NCI-H2029 treated with DMSO at 0.1 percent for 48 hours (cell line): ENCODE data around the gene NMT2.
"Not testable (repeated sequence)": the region's sequence is repeated elsewhere in the genome, so short reads cannot be mapped to it uniquely, and the experiment has no call there.

ENCODE experiments used
- DNase-seq: peaks from one replicate; lab custom pipeline; 2025; lab: John Stamatoyannopoulos, UW

Gene NMT2

DNA sequence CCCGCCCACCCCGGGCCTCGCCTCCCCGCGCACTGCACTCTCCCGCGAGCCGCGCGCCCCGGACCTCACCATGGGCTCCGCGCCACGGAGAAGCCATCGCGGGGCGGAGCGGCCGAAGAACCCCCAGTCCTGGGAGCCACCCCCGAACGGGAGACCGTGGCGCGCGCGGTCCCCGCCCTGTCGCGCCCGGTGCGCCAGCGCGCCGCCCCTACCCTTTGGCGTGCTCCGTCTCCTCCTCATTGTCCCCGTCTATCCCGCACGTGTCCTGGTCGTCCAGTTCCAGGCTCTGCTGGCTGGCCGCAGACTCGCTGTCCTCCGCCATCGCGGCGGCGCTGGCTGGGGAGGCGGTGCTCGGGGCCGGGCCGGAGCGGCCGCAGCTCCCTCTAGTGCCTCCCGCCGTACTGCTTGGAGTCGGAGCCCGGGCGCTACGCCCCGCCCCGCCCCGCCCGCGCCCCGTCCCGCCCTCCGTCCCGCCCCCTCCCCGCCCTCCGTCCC, at the start of gene NMT2:
Gene NMT2, minus strand, starts transcription at position 403 of the 495 bp plus-strand sequence. Its CDS starts 81 bp downstream, at position 322.
- no peak for DNase-seq

DNA sequence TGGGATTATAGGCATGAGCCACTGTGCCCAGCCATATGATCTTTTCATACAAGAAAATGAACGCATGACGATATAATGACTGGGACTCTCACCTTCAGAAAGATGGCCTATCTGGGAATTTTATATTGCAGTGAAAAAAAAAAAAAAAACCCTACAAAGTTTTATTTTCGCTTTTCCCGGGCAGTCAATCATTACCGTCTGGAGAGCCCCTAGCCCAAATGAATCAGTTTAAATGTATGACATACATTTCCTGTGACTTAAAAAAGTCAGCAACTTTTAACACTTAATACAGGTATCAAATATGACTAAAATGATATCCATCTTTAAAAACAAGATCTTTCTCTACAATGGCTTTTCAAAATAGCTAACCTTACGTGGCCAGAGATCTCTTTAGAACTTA, 48.2 kb upstream of the NMT2 start:
- no peak for DNase-seq

DNA sequence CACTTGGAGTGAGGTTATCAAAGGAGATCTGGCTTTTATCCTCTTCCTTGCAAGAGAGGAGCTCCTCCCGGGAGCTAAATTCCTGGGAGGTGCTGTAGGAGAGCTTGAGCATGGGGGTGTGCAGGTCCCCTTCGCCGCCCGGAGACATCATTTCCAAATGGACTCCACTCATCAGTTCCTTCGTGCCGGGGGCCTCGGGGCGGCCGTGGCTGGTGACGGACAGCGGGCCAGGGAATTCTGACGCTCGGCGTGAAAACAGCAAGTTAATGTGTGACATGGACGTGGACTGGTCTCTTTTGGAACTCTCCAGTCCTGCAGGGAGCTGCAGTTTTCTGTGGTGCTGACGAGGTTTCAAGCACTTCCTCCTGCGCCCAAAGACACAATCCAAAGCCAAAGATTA, 45.7 kb upstream of the NMT2 start:
- DNase-seq = no peak

DNA sequence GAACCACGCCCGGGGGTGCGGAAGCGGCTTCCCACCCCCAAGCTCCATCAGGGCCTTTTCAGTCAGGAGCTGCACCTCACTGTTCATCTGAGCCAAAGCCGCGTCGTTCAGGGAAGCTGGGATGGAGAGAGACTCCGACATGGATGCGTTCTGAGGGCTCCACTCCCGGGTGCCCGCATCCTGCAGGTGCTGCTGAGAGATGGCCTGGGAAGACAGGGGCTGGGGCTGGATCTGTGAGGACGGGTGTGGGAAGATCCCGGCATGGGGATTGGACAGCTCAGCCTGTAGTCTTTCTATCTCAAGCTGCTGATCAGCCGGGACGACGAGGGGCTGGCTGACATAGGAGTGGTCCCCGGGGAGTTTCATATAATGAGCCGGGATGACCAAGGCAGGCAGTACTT, 45.0 kb upstream of the NMT2 start:
- no peak for DNase-seq

DNA sequence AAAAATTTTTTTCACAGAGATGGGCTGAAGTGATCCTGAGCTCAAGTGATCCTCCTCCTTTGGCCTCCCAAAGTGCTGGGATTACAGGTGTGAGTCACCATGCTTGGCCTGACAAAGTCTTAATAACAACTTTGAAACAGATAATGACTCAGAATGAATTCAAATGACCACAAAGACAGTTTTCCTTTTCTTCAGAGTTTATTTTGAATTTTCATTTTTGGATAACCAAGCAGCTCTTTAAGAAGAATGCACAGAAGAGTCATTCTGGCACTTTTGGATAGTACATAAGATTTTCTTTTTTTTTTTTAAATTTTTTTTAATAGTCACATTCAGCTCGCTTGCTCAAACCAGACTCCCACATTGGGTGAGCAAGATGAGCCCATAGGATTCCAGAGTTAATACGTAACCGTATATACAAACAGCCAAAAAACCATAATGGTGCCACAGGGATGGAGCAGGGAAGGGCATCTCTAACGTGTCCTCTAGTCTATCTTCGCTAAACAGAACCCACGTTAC, 43.0 kb upstream of the NMT2 start:
- no peak for DNase-seq

DNA sequence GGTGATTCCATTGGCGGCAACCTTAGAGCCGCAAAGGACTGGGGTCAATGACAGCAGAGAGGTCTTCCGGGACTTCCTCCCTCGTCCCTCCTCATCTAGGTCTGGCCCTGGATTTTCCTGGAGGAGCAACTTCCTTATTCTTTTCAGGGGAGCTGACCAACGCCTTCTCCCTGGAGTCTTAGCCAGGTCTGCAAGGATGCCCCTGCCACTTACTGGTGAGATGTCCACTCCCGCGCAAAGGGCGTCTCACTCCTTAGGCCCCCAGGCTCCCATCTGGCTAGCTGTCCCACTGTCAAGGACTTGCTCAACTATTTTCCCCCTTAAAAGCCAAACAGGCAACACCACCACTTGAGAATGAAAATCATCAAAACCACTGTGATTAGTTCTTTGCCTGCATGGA, 42.0 kb upstream of the NMT2 start:
- DNase-seq = no peak

DNA sequence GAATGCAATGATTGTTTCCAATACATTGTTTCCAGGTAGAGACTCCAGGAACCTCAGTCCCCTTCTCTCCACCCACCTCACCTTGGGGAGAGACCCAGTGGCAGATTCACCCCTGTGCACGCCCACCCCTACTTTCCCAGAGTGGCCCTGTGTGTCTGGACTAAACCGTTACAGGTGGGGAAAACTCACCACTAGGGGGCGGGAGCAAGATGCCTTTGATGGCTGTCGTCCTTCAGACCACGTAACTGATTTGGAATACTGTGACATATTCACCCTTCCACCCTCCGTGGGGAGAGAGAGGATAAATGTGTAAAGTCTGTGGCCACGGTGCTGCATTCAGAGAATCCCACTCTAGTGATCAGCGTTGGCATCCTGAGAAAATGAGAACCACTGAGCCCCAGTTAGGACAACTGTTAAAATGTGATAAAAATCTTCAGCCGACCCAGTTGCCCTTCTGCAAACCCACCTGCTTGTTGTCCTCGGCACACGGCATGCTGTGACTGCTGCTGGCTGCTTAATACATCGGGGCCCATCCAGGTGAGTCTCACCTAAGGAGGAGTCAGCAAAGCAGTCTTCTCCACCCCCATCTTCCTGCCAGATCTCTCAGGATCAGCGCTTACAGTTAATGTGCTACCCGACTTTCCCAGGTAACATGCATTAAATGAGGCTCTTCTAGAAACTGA, 41.5 kb upstream of the NMT2 start:
- DNase-seq = no peak

DNA sequence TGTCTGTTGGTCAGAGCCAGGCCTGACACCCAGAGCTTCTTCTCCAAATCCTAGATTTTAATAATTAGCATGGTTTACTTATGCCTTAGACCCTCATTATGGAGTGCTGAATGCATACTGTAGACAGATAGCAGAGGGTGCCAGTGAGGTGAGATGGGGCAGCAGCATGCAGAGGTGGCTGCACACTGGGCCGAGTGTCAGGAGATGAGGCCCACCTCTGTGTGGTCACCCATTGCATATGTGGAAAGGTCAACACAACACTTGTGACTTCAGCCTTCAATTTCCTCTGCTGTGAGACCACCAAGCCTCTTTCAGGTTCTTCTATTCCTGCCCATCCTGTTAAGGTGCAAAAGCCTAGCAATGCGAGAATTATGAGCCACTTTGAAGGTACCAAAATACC, 39.7 kb upstream of the NMT2 start:
- DNase-seq = no peak

DNA sequence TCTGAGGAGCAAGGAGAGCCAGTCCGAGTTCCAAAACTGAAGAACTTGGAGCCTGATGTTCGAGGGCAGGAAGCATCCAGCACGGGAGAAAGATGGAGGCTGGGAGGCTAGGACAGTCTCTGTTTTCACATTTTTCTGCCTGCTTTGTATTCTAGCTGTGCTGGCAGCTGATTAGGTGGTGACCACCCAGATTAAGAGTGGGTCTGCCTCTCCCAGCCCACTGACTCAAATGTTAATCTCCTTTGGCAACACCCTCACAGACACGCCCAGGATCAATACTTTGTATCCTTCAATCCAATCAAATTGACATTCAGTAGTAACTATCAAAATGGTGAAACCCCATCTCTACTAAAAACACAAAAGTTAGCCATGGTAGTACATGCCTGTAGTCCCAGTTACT, 38.9 kb upstream of the NMT2 start:
- not testable (repeated sequence) for DNase-seq

DNA sequence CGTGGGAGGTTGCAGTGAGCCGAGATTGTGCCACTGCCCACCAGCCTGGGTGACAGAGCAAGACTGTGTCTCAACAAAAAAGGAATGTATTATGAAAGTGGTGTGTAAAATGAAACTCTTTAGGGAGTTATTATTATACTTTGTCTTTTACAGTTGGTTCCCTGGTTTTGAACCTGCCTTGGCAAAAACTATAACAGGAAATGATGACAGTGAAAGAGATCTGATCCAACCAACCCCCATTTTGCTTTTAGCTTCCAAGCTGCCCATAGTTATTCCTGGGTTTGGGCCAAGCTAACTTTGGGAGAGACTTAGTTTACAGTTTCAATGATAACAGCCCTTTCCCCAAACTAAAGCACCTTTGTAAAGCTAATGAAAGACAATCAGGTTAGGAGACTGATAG, 34.1 kb upstream of the NMT2 start:
- no peak for DNase-seq

DNA sequence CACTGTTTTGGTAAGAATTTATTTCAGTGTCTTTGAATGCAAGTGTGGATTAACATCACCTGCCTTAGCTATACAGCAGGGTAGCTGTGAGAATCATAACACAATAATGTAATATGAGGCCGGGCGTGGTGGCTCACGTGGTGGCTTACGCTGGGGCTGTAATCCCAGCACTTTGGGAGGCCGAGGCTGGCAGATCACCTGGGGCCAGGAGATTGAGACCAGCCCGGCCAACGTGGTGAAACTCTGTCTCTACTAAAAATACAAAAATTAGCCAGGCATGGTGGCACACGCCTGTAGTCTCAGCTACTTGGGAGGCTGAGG, 33.8 kb upstream of the NMT2 start:
- DNase-seq = not testable (repeated sequence)

DNA sequence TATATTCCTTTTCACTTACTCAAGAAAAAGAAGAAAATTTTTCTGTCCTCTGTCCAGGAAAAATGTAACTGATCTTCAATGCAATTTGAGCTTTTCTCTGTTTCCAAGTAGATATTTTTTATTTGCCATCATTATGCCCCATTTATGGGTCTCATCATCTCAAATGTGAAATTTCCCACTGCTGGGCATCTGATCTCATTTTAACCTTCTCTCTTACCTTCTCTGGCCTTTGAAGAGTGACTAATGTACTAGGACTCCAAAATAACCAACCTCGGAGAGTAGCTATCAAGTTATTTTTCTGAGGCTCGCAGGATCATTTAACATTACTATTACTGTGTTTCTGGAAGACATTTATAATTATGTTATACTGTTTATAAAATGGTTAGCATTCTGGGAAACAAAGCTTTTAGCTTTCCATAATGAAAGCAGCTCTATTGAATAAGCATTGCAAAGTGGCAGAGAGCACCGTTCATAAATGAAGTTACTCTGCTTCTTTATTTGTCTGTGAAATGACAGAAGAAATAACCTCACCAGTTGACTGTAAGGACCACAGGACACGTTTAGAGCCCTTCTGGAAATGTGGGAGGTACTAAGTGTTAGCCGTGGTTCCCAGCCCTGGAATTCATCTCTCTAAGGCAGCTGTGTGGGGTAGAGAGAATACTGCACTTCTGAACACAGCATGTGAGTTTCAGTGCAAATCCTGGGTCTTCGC, 33.3 kb upstream of the NMT2 start:
- no peak for DNase-seq

DNA sequence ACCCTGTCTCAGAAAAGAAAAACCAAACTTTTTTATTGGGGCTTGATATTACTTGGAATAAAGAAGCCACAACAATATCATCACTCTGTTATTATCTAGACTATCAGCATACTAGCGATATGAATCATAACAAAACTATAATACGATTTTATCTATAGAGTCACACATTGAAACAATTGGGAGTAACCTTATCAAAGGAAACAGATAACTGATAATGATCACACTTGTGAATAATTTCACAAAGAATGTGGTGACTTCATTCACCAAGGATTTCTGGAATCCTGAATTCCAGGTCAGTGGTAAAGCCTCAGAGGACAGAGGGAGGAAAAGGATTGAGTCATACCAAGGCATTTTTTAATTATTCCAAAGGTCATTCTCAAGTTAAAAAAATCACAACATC, 32.1 kb upstream of the NMT2 start:
- no peak for DNase-seq

DNA sequence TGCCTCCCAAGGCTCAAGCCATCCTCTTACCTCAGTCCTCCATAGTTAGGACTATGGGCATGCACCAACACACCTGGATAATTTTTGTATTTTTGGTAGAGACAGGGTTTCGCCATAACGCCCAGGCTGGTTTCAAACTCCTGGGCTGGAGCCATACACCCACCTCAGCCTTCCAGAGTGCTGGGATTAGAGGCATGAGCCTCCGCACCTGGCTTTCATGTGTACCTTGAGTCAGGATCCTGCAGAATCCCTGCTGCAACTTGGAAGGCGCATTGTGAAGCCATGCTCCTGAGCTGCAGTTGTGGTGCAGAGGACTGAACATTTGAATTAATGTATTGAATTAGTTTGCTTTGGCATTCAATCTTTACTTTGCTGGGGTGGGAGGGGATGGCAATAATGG, 29.4 kb upstream of the NMT2 start:
- no peak for DNase-seq

DNA sequence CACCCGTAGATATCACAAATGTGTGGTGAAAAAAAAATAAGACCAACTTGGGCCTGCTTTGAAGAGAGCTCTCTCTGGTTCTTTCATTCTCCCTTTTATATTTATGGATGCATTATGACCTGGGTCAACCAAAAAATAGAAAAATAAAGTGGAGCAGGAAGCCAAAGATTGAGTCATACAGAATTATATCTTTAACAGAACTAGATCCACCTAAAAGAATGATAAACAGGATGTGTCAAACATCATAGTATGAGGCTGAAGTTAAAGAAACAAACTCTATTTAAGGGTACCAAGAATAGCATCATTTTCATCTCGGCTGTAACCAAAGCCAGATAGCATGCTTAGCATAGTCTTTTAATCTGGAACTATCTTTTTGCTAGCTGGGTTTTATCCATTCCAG, 28.8 kb upstream of the NMT2 start:
- DNase-seq = no peak

DNA sequence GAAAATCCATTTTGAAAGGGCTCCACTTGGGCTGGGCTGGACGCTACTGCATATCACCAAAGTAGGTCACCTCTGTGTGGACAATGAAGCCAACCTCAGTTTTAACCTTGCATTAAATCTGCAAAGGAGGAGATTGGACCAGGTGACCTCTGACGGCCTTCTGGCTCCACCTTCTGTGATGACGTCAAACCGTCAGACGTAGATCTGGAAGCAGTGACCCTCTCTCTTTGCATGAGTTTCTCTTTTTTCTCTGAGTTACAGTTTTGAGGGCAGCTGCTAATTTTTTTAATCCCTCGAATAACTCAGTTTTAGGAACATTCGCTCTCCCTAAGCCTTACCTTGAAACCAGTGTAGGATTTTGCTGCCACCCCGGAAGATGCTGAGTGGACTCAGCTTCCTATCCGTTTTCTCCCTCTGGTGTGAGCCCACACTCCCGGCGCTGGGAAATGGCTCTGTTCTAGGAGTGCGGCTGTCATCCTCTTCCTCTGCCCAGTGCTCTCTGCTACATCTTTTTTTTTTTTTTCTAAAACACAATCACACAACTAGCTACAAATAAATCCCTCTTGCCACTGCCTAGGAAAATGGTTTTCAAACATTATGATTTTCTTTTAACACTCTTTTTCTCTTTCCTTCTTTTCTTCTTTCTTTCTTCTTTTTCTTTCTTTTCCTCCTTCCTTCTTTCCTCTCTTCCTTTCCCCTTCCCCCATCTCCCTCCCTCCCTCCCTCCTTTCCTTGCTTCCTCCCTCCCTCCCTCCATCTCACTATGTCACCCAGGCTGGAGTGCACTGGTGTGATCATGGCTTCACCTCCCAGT, 27.7 kb upstream of the NMT2 start:
- no peak for DNase-seq

DNA sequence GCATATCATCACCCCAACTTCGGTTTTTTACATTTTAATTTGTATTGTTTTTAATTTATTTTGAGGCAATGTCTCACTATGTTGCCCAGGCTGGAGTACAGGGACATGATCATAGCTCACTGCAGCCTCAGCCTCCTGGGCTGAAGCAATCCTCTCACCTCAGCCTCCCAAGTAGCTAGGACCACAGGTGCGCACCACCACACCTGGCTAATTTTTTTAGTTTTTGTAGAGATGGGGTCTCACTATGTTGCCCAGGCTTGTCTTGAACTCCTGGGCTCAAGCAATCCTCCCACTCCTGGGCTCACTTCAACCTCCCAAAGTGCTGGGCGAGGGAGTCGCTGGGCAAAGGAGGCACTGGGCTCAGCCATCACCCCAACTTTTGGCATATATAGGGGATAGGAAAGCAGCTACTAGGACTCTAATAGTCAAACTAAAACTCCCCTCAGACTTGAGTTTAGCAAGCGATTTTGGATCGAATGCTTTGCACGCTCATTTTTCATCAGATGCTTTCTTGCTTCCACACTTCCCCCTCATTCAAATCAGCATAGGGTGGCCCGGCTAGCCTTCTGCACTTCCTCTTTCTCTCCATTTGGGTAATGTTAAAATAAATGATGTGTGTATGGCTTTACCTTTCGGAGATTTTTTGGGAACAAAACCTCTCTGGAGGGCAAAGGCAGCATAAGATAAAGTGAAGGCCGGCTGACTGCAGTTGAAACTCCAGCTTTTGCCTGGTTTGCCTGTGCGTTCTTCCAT, 20.8 kb upstream of the NMT2 start:
- DNase-seq = no peak

DNA sequence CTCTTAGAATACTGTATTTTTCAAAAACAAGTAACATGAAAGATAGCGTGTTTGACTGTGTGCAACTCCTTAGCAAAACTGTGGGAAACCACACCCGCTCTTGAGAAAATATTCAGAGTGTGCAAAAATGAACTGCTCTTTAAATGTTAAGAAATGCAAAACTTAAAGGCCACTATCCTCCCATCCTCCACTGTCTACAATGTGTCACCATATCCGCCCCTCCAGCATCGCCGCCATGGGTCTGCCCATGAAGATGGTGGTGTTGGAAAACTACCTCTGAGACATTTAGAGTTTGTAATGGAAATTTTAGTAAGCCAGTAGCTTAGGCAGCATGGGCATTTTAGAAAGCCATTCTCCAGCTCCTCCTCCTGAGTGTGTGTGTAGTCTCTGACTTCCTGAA, 20.1 kb upstream of the NMT2 start:
- DNase-seq = no peak

DNA sequence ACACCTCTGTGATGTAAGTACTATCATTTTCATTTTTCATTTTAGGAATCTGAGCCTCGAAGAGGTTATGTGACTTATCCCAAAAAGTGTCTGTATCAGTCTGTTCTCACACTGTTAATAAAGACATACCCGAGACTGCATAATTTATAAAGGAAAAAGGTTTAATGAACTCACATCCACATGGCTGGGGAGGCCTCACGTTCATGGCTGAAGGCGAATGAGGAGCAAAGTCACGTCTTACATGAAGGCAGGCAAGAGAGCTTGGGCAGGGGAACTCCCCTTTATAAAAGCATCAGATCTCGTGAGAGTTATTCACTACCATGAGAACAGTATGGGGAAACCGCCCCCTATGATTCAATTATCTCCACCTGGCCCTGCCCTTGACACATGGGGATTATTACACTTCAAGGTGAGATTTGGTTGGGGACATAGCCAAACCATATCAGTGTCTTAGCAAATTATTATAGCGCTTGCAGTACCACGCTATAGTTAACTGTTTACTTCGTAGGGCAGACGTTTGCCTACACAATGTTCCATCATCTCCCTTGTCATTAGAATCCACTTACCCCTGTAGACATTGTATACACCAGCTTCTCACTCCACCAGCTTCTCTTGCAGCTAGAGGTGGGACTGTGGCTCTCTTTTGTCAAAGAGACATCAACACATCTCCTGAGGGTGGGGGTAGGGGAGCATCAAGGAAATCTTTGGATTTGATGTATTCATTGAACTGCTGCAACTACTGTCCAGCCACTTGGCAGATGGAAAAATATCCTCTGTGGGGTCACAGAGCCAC, 15.4 kb upstream of the NMT2 start:
- DNase-seq = no peak

DNA sequence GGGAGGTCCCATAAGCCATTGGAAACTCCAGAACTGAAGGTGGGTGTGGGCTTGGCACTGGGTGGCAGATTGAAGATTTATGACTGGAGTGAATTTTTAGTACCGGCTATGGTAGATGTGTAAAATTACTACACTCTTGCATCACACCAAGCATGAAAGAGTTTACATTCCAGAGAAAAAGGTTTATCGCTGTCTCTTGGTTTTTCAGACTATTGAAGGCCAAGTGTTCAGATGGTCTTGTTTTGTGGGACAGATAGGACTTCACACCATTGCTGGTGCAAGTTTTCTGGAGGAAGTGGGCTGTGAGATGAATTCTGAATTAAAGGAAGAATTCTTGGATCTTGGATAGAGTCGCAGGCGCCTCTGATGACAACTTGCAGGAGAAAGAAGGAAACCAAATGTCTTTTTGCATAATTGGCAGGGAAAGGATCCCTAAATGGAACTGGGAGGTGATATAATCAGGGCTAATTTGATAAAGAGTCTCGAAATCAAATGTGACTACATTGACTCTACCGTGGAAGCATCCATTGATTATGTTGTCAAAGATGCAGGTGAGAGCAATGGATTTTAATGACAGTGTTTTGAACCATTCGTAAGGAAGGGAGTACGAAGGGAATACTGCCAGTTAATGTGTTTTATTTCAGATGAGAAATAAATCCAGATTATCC, 14.2 kb upstream of the NMT2 start:
- DNase-seq = no peak
